ENCODE results near the gene PDCD1. TPM values are rescaled to one million over a fixed set of nuclear protein-coding genes. Genes with fewer than 3 reads are reported as not detected.
A peak's percentile ranks its signal among the peaks of the same experiment; 100 is the strongest.

PDCD1 gene
- total and polyA plus RNA-seq, 2 of the 13 experiments (the other 11 are each of a cell fraction or from before 2014, with no cell fraction given), result 0.04 TPM; not detected in 1

GRCh38 chr2:241808721-241809382 is 49.8 kb downstream of the PDCD1 start, which contains the start of gene NEU4 (continued):
- no peak for TF ChIP-seq ZNF484 (CRISPR knock-in tag; IDR thresholded peaks at IDR 0.05; ENCODE audit: borderline replicate concordance, low read depth)
- peak; percentile 63; the same call in 1 of the 2 replicates for TF ChIP-seq ZNF879 (CRISPR knock-in tag; IDR thresholded peaks at IDR 0.05)
- TF ChIP-seq ATRX (CRISPR knock-in tag; IDR thresholded peaks at IDR 0.05; ENCODE audit: borderline replicate concordance), result no peak
- TF ChIP-seq AKNA (CRISPR knock-in tag; IDR thresholded peaks at IDR 0.05; ENCODE audit: borderline replicate concordance), result no peak
- TF ChIP-seq KMT2B (CRISPR knock-in tag; IDR thresholded peaks at IDR 0.05), result peak; percentile 59
- TF ChIP-seq SOX5 (CRISPR knock-in tag; IDR thresholded peaks at IDR 0.05; ENCODE audit: borderline replicate concordance), result peak; percentile 66; the same call in 1 of the 2 replicates
- TF ChIP-seq ZKSCAN1 (IDR thresholded peaks at IDR 0.05; ENCODE audit: low read length), result no peak
- no peak for TF ChIP-seq NR2F1 (CRISPR knock-in tag; IDR thresholded peaks at IDR 0.05)
- TF ChIP-seq IRX3 (CRISPR knock-in tag; IDR thresholded peaks at IDR 0.05; ENCODE audit: borderline replicate concordance, low read depth), result peak; percentile 85; the same call in 1 of the 2 replicates
- TF ChIP-seq NCOA2 (CRISPR knock-in tag; IDR thresholded peaks at IDR 0.05), result peak; percentile 61
- TF ChIP-seq THRA (CRISPR knock-in tag; IDR thresholded peaks at IDR 0.05; ENCODE audit: borderline replicate concordance), result peak; percentile 77; the same call in 1 of the 2 replicates
- no peak for TF ChIP-seq ZNF224 (CRISPR knock-in tag; IDR thresholded peaks at IDR 0.05)
- peak; percentile 94; the same call in 1 of the 2 replicates for TF ChIP-seq ZNF614 (CRISPR knock-in tag; IDR thresholded peaks at IDR 0.05; ENCODE audit: borderline replicate concordance)
- TF ChIP-seq CBX5 (CRISPR knock-in tag; IDR thresholded peaks at IDR 0.05; ENCODE audit: borderline replicate concordance), result peak; percentile 93
- peak; percentile 7; the same call in 1 of the 2 replicates for TF ChIP-seq ZNF326 (CRISPR knock-in tag; IDR thresholded peaks at IDR 0.05; ENCODE audit: borderline replicate concordance)
- TF ChIP-seq ADNP (CRISPR knock-in tag; IDR thresholded peaks at IDR 0.05), result 0 out of 2 replicates have a peak, but pooled peaks have one; percentile 81
- peak; percentile 65 for TF ChIP-seq MIER2 (CRISPR knock-in tag; IDR thresholded peaks at IDR 0.05)
- TF ChIP-seq BRF2 (CRISPR knock-in tag; IDR thresholded peaks at IDR 0.05), result peak; percentile 83; the same call in 1 of the 2 replicates
- TF ChIP-seq ZNF781 (CRISPR knock-in tag; IDR thresholded peaks at IDR 0.05; ENCODE audit: borderline replicate concordance, not compliant biosample characterization), result peak; percentile 95
- no peak; the same call in 1 of the 2 replicates for TF ChIP-seq ZNF703 (CRISPR knock-in tag; IDR thresholded peaks at IDR 0.05; ENCODE audit: borderline replicate concordance)
- TF ChIP-seq ZIK1 (CRISPR knock-in tag; IDR thresholded peaks at IDR 0.05; ENCODE audit: borderline replicate concordance, low read depth), result peak; percentile 71; the same call in 1 of the 2 replicates
- peak; percentile 80; the same call in 1 of the 2 replicates for TF ChIP-seq ZNF749 (CRISPR knock-in tag; IDR thresholded peaks at IDR 0.05; ENCODE audit: borderline replicate concordance)
- no peak for TF ChIP-seq ZNF572 (CRISPR knock-in tag; IDR thresholded peaks at IDR 0.05)
